ENCODE data around the gene VAMP4. TPM values are rescaled to one million over a fixed set of nuclear protein-coding genes. Genes with fewer than 3 reads are reported as not detected.
A peak's percentile ranks its signal among the peaks of the same experiment; 100 is the strongest.

The VAMP4 gene
- total and polyA plus RNA-seq, 7 donors = 4.6 to 11.3 (median 7.6) TPM

- H3K4me1 ChIP-seq = peaks cover 25% of the 10 kb centered on the region
- WGBS, 3 donors = 28 to 41% (median 30%) methylated on average over 24 of the region's 24 CpGs
- peak; percentile 52 for TF ChIP-seq CTCF (IDR thresholded peaks at IDR 0.05)
Measured at GRCh38 chr1:171654942-171655745, 86.7 kb downstream of the VAMP4 start.

GRCh38 chr1:171654201-171654941 lies 87.5 kb downstream of the VAMP4 start:
- no peak for TF ChIP-seq CTCF (IDR thresholded peaks at IDR 0.05)
- no peaks in the 10 kb centered on the region for H3K27me3 ChIP-seq (ENCODE audit: insufficient read depth in 3 of 3, low read length in 2 of 3)
- H3K36me3 ChIP-seq (ENCODE audit: insufficient read depth in 1 of 2, low read depth in 1 of 2) = no peaks in the 10 kb centered on the region
- no peaks in the 10 kb centered on the region for H3K9me3 ChIP-seq
- 17 to 24% (median 23%) methylated on average over 8 of the region's 8 CpGs for WGBS, 3 donors
- H3K4me1 ChIP-seq = peaks cover 25% of the 10 kb centered on the region
- DNase-seq = no peak
- ATAC-seq = peak; percentile 45 to 61 (median 56)
- H3K27ac ChIP-seq = peak overlapping the region; percentile 74
- intact Hi-C loops (cut with DNase I) = no loop called here
- H3K4me3 ChIP-seq = peak overlapping the region; percentile 25

More at GRCh38 chr1:171654942-171655745, 86.7 kb downstream of the VAMP4 start:
- intact Hi-C loops (cut with DNase I) = no loop called here
- Histone ChIP-seq H3K9me3 (no peaks in the 10 kb centered on the region), H3K36me3 (ENCODE audit: insufficient read depth in 1 of 2, low read depth in 1 of 2) (no peaks in the 10 kb centered on the region), H3K27ac (peak overlapping the region; percentile 74), H3K27me3 (ENCODE audit: insufficient read depth in 3 of 3, low read length in 2 of 3) (no peaks in the 10 kb centered on the region), H3K4me3 (peak overlapping the region; percentile 25)
- DNase-seq = peak; percentile 79 to 90
- peak; percentile 58 to 78 (median 72) for ATAC-seq

- 36 to 43% (median 41%) methylated on average over 1 of the region's 1 CpG for WGBS, 3 donors
- no peak for TF ChIP-seq CTCF (IDR thresholded peaks at IDR 0.05)
Measured at GRCh38 chr1:171653796-171654195, 88.1 kb downstream of the VAMP4 start.

GRCh38 chr1:171652234-171652822 lies 89.5 kb downstream of the VAMP4 start, which contains the start of gene MYOC:
Gene MYOC, minus strand, starts transcription at chr1:171652688. Its CDS starts 77 bp downstream, at chr1:171652611.
- H3K36me3 ChIP-seq (ENCODE audit: insufficient read depth in 1 of 2, low read depth in 1 of 2) = no peaks in the 10 kb centered on the region
- no peaks in the 10 kb centered on the region for H3K9me3 ChIP-seq
- peak in 1 of 4 donors; percentile 28 for ATAC-seq
- H3K4me1 ChIP-seq = peaks cover 25% of the 10 kb centered on the region
- no peak for TF ChIP-seq CTCF (IDR thresholded peaks at IDR 0.05)
- no peak within 1 kb of the TSS for H3K27ac ChIP-seq
- no peak within 1 kb of the TSS for H3K4me3 ChIP-seq
- intact Hi-C loops (cut with DNase I) = no loop called here
- H3K27me3 ChIP-seq (ENCODE audit: insufficient read depth in 3 of 3, low read length in 2 of 3) = no peaks in the 10 kb centered on the region
- WGBS, 3 donors = 32 to 55% (median 38%) methylated on average over 8 of the region's 8 CpGs
- DNase-seq = no peak

More at GRCh38 chr1:171653796-171654195, 88.1 kb downstream of the VAMP4 start:
- Histone ChIP-seq H3K27me3 (ENCODE audit: insufficient read depth in 3 of 3, low read length in 2 of 3) (no peaks in the 10 kb centered on the region), H3K4me1 (peaks cover 25% of the 10 kb centered on the region), H3K9me3 (no peaks in the 10 kb centered on the region), H3K27ac (peak overlapping the region; percentile 74), H3K36me3 (ENCODE audit: insufficient read depth in 1 of 2, low read depth in 1 of 2) (no peaks in the 10 kb centered on the region), H3K4me3 (no peak overlapping the region)
- intact Hi-C loops (cut with DNase I) = no loop called here
- ATAC-seq (peak in 1 of 4 donors; percentile 24), DNase-seq (no peak)

Other genes with a start within 250 kb of the VAMP4 start
- gene MYOCOS, start 119.8 kb downstream of the VAMP4 start, total RNA-seq = under 1 TPM in 1 of 4 donors, not detected in 3; 0.10 TPM
- not detected for gene MYOCOS, start 119.8 kb downstream of the VAMP4 start, polyA plus RNA-seq
- 10 to 100 TPM in 1 of 4 donors, 1 to 10 TPM in 3; 3.1 to 12.6 (median 5.1) TPM for gene MYOC, start 89.4 kb downstream of the VAMP4 start, total RNA-seq
- 1 to 10 TPM; 1.1 to 2.4 (median 1.5) TPM for gene MYOC, start 89.4 kb downstream of the VAMP4 start, polyA plus RNA-seq
- gene METTL13, start 39.6 kb upstream of the VAMP4 start, total RNA-seq = 10 to 100 TPM; 19.0 to 26.8 (median 23.1) TPM
- gene METTL13, start 39.6 kb upstream of the VAMP4 start, polyA plus RNA-seq = 10 to 100 TPM; 15.0 to 66.4 (median 41.4) TPM
- 1 to 10 TPM in 1 of 4 donors, under 1 TPM in 3; 0.52 to 1.0 (median 0.89) TPM for gene DNM3, start 99.4 kb upstream of the VAMP4 start, total RNA-seq
- under 1 TPM; 0.31 to 0.77 (median 0.62) TPM for gene DNM3, start 99.4 kb upstream of the VAMP4 start, polyA plus RNA-seq

Data from psoas muscle (tissue), 8 donors.